SU-DHL-6 (cell line): Measurements from ENCODE around the gene EPB41L4A.

ENCODE experiments used
- H2AFZ ChIP-seq: fragments of 200-600 bp; sonication (generic); 2 replicates; pipeline ENCODE4 v1.6.1; 2014; ENCODE audit warnings: low read depth, mild to moderate bottlenecking, moderate library complexity, mixed read lengths, antibody characterized with exemption, low read length; ENCODE audit not compliant: severe bottlenecking
- H3F3A ChIP-seq: fragments of 200-600 bp; shearing (Covaris generic); 2 replicates; pipeline ENCODE4 v1.6.0; 2016; ENCODE audit warnings: antibody characterized with exemption, mild to moderate bottlenecking; ENCODE audit not compliant: insufficient read depth
- H3K27ac ChIP-seq: fragments of 200-600 bp; sonication (generic); 2 replicates; pipeline ENCODE4 v1.5.1; 2016; ENCODE audit warnings: low read depth, mild to moderate bottlenecking, low read length, moderate library complexity, mixed read lengths
- H3K27me3 ChIP-seq: fragments of 200-600 bp; sonication (generic), shearing (Covaris generic); 2 replicates; pipeline ENCODE4 v1.6.0; 2014; ENCODE audit warnings: mild to moderate bottlenecking, low read length
- H3K36me3 ChIP-seq: fragments of 200-600 bp; sonication (generic); 2 replicates; pipeline ENCODE4 v1.6.1; 2014; ENCODE audit warnings: mild to moderate bottlenecking, low read length, mixed read lengths
- H3K4me2 ChIP-seq: fragments of 300-600, 200-600 bp; shearing (Covaris generic), sonication (generic); 2 replicates; pipeline ENCODE4 v1.6.0; 2014; ENCODE audit warnings: low read length, low read depth, mild to moderate bottlenecking; ENCODE audit not compliant: poor library complexity, severe bottlenecking
- H3K4me3 ChIP-seq: fragments of 200-600 bp; sonication (generic); 2 replicates; pipeline ENCODE4 v1.5.1; 2014; ENCODE audit warnings: antibody characterized with exemption, low read length, mild to moderate bottlenecking, mixed read lengths; ENCODE audit not compliant: insufficient read depth, poor library complexity, severe bottlenecking
- H3K79me2 ChIP-seq: fragments of 200-600 bp; sonication (generic); 2 replicates; pipeline ENCODE4 v1.6.1; 2014; ENCODE audit warnings: mild to moderate bottlenecking, low read length, moderate library complexity; ENCODE audit not compliant: insufficient read depth
- H3K9ac ChIP-seq: fragments of 200-600 bp; sonication (generic); 2 replicates; pipeline ENCODE4 v1.7.0; 2014; ENCODE audit warnings: mild to moderate bottlenecking, low read length
- H3K9me2 ChIP-seq: fragments of 200-600 bp; sonication (generic); replicated peaks from 2 replicates; pipeline ENCODE4 v1.6.1; 2014; ENCODE audit warnings: low read length; ENCODE audit not compliant: insufficient read depth
- H3K9me3 ChIP-seq: fragments of 200-600 bp; sonication (generic); 2 replicates; pipeline ENCODE4 v1.6.1; 2014; ENCODE audit warnings: low read length, mixed read lengths; ENCODE audit not compliant: insufficient read depth
- H4K20me1 ChIP-seq: fragments of 200-600 bp; sonication (generic); 2 replicates; pipeline ENCODE4 v1.6.1; 2014; ENCODE audit warnings: low read depth, mild to moderate bottlenecking, antibody characterized with exemption, low read length, moderate library complexity, mixed read lengths
- CTCF ChIP-seq: fragments of 200-600 bp; sonication (generic); IDR thresholded peaks from one replicate; pipeline ENCODE4 v1.5.1; 2017; ENCODE audit warnings: antibody characterized with exemption, mild to moderate bottlenecking, low read length, moderate library complexity; ENCODE audit not compliant: insufficient read depth, poor library complexity, severe bottlenecking
- EZH2phosphoT487 ChIP-seq: fragments of 200-600 bp; sonication (generic), shearing (Covaris generic); conservative IDR thresholded peaks from 2 replicates; pipeline ENCODE4 v1.6.1; 2018; ENCODE audit warnings: mild to moderate bottlenecking, antibody characterized with exemption, low read length, moderate library complexity, mixed read lengths

EPB41L4A gene

GRCh38 chr5:112143690-112144089 is 275.4 kb downstream of the EPB41L4A start:
- no peaks in the 10 kb centered on the region for H3K9me3 ChIP-seq
- TF ChIP-seq CTCF (no peak), EZH2phosphoT487 (no peak)

GRCh38 chr5:112142769-112143270 is 276.3 kb downstream of the EPB41L4A start:
- Histone ChIP-seq H2AFZ (no peak overlapping the region), H3K9me3 (no peaks in the 10 kb centered on the region), H3K79me2 (no peaks in the 10 kb centered on the region), H3K9me2 (no peaks in the 10 kb centered on the region), H3F3A (no peaks in the 10 kb centered on the region), H4K20me1 (no peaks in the 10 kb centered on the region), H3K27me3 (no peaks in the 10 kb centered on the region), H3K4me2 (no peak overlapping the region), H3K4me3 (no peak overlapping the region), H3K9ac (no peak overlapping the region), H3K27ac (no peak overlapping the region), H3K36me3 (no peaks in the 10 kb centered on the region)
- TF ChIP-seq EZH2phosphoT487 (no peak), CTCF (no peak)

More at GRCh38 chr5:112143690-112144089, 275.4 kb downstream of the EPB41L4A start:
- Histone ChIP-seq H3K4me2 (no peak overlapping the region), H4K20me1 (no peaks in the 10 kb centered on the region), H3K27me3 (no peaks in the 10 kb centered on the region), H3K9me2 (no peaks in the 10 kb centered on the region), H3K9ac (no peak overlapping the region), H2AFZ (no peak overlapping the region), H3K27ac (no peak overlapping the region), H3K4me3 (no peak overlapping the region), H3F3A (no peaks in the 10 kb centered on the region), H3K79me2 (no peaks in the 10 kb centered on the region), H3K36me3 (no peaks in the 10 kb centered on the region)

DNA sequence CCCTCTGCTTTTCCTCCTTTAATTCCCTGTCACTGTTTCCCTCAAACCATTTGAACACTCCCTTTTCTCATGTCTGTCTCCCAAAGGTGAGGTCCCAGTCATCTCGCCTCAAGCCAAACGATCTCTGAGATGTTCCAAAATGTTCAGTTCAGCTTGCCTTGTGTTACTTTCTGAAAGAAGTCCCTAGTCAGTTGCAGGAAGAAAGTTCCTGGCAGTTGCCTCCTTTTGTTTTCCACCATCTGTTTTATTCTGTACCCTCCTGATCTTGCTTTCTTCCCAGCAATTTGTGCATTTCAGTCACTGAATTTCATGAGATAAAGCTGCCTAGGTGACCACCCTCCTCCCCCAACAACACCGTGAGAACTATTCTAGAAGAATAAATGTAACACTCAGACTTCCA is 277.5 kb downstream of the EPB41L4A start:
- no peak overlapping the region for H2AFZ ChIP-seq
- no peaks in the 10 kb centered on the region for H3K79me2 ChIP-seq
- H3K4me3 ChIP-seq = no peak overlapping the region
- no peaks in the 10 kb centered on the region for H3K9me2 ChIP-seq
- H3K36me3 ChIP-seq = no peaks in the 10 kb centered on the region
- no peak overlapping the region for H3K4me2 ChIP-seq
- H4K20me1 ChIP-seq = no peaks in the 10 kb centered on the region
- H3K9me3 ChIP-seq = no peaks in the 10 kb centered on the region
- no peak overlapping the region for H3K27ac ChIP-seq
- no peaks in the 10 kb centered on the region for H3K27me3 ChIP-seq
- no peaks in the 10 kb centered on the region for H3F3A ChIP-seq
- TF ChIP-seq EZH2phosphoT487 (no peak), CTCF (no peak)
- H3K9ac ChIP-seq = no peak overlapping the region

DNA sequence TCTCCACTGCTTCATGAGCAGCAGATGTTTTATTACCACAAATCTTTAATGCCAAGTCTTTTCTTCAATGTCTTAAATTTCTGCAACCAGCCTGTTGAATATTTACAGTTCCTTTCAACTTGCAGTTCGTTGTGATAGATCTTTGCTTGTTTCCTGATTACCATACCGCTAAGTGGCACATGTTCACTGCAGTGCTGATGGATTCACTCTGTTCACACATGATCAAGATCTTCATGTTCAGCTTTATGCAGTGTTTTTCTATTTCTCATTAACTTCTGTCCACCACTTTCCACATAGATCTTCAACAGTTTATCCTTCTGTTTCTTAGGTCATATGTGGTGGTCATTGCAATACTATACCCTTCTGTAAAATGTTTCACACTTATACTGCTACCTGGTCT is 280.6 kb downstream of the EPB41L4A start:
- no peaks in the 10 kb centered on the region for H3K9me3 ChIP-seq
- no peaks in the 10 kb centered on the region for H3K36me3 ChIP-seq
- no peak overlapping the region for H2AFZ ChIP-seq
- no peaks in the 10 kb centered on the region for H3F3A ChIP-seq
- H3K27me3 ChIP-seq = no peaks in the 10 kb centered on the region
- H4K20me1 ChIP-seq = no peaks in the 10 kb centered on the region
- no peak overlapping the region for H3K9ac ChIP-seq
- H3K79me2 ChIP-seq = no peaks in the 10 kb centered on the region
- no peak overlapping the region for H3K4me3 ChIP-seq
- no peaks in the 10 kb centered on the region for H3K9me2 ChIP-seq
- no peak overlapping the region for H3K4me2 ChIP-seq
- H3K27ac ChIP-seq = no peak overlapping the region
- TF ChIP-seq CTCF (no peak), EZH2phosphoT487 (no peak)
